GM13977 (cell line): ENCODE measurements around the gene TXK.

ENCODE experiments used
- DNase-seq: peaks from one replicate; pipeline ENCODE4 v3.0.0; 2012; ENCODE audit warnings: low spot score
- in situ Hi-C: fragments of 300-500 bp; cut with MboI; formaldehyde crosslinking; loops from one replicate; pipeline ENCODE4 v1.12.0; 2022; ENCODE audit warnings: low sequenced_read_pairs, low pct_unique_long_range_greater_than_20kb, mixed read lengths, inconsistent platforms; ENCODE audit not compliant: unreplicated experiment
- TF ChIP-seq, protein P1 (sequence below): IDR thresholded peaks from 2 replicates; pipeline ENCODE4 v1.5.1; 2012; ENCODE audit warnings: mild to moderate bottlenecking, control low read depth; ENCODE audit not compliant: insufficient read depth; ENCODE audit errors: extremely low read depth, missing control alignments

TXK gene

DNA sequence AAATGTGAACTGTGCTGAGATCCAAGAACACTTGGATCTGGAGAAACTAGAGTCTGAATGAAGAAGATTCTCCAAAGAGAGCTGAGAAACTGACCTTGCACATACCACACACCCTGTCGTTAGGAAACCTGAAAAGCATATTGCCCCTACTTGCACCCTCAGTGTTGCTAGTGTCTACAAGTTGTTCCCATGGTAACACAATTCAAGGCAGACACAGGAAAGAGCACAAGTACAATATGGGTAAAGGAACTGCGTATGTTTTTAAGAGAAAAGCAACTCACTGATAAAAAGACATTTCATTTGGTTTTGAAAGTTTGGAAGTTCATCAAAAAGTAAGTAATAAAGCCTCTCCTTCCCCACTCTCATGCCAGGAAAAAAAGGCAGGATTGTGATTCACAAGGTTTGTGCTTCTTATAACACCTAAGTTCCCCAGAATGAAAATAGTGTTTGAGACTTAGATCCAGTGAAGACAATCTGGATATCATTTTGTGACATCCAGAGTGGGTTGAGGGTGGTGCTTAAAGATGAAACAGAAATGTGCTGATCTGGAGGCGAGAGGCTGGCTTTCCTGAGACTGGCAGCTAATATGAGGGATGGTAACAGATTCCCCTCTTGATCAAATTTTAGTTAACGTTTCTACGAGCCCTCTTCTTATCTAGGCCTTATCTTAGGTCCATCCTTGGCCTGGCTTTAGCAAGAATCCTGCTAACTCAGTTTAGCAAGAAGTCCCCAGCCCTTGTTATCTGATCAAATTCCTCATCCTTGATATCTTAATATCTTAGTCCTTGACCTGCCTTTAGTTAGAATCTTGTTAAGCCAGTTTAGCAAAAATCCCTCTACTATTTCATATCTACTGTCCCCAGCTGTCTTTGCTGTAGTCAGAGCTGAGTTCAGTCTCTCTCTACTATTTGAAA is 75.2 kb downstream of the TXK start:
- TF ChIP-seq, protein P1, sequence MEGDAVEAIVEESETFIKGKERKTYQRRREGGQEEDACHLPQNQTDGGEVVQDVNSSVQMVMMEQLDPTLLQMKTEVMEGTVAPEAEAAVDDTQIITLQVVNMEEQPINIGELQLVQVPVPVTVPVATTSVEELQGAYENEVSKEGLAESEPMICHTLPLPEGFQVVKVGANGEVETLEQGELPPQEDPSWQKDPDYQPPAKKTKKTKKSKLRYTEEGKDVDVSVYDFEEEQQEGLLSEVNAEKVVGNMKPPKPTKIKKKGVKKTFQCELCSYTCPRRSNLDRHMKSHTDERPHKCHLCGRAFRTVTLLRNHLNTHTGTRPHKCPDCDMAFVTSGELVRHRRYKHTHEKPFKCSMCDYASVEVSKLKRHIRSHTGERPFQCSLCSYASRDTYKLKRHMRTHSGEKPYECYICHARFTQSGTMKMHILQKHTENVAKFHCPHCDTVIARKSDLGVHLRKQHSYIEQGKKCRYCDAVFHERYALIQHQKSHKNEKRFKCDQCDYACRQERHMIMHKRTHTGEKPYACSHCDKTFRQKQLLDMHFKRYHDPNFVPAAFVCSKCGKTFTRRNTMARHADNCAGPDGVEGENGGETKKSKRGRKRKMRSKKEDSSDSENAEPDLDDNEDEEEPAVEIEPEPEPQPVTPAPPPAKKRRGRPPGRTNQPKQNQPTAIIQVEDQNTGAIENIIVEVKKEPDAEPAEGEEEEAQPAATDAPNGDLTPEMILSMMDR, result no peak
- DNase-seq, result no peak
- in situ Hi-C loops, result no loop called here

DNA sequence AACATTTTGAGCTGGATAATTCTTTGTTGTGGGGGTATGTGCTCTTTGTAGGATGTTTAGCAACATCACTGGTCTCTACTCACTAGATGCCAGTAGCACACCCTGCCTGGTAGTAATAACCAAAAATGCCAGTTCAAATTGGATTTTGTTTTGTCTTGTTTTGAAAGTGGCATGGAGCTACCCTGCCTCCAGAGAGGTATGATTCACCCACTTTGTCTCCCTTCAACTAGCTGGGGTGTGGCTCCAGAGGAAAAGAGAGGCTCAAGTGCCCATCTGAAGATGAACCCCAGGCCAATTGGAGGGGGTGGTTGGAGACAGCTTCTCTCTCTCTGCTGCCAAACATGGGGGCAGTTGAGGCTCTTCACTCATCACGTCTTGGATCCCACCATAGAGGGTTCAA is 83.0 kb downstream of the TXK start:
- no peak for DNase-seq
- in situ Hi-C loops, result no loop called here
- TF ChIP-seq, protein P1, result no peak

DNA sequence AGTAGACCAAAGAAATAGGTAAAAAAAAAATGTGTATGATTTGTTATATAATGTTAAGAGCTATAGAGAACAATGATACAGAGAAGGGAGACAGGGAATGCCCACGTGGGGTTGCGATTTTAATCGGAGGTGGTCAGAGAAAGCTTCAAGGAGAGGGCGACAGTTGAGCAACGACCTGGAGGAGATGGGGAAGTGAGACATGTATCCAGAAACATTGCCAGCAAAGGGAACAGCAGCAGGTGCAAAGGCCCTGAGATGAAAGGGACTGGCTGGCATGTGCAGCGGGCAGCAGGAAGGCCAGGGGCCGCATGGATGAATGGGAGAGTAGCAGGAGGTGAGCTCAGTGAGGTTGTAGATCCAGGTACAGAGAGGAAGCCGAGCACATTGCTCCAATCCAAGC is 84.6 kb downstream of the TXK start:
- no peak for DNase-seq
- in situ Hi-C loops, result no loop called here
- TF ChIP-seq, protein P1, result no peak

DNA sequence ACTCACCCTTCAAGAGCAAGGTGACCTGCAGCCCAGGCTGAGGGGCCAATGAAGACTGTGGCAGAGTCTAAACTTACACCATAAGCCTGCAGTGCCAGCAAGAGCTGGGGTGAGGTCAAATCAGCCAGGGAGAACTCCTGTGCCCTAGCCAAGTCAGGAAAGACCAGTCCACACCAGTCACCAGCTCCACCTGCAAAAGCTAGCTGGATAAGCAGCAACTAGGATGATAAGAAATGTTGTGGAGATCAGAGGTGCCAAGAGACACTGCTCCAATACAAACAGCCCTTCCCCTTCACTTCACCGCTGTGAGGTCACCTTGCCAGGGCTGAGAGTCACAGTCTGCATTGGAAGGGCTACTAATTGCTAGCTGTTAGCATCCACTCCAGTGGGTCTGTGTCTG is 86.2 kb downstream of the TXK start:
- DNase-seq, result no peak
- in situ Hi-C loops, result no loop called here
- TF ChIP-seq, protein P1, result no peak

- in situ Hi-C loops, result no loop called here
- peak; percentile 50 for DNase-seq
- TF ChIP-seq, protein P1, result no peak
These were observed 86.6 kb downstream of the TXK start for GRCh38 chr4:48047421-48047844.

GRCh38 chr4:48046059-48046458 is 88.0 kb downstream of the TXK start:
- TF ChIP-seq, protein P1, result no peak
- no peak for DNase-seq
- in situ Hi-C loops, result no loop called here
